H1 (cell line): Measurements from ENCODE around the gene CCIN. TPM values are rescaled to one million over a fixed set of nuclear protein-coding genes. Genes with fewer than 3 reads are reported as not detected.

Experiments used
- CTCF ChIA-PET: fragments of 300-600 bp; sonication (Branson Sonifier 250); formaldehyde crosslinking; loops from one replicate; lab custom pipeline; 2021; ENCODE audit not compliant: partially characterized antibody; lab: Charles Lee
- POLR2A ChIA-PET: fragments of 300-600 bp; sonication (Branson Sonifier 250); formaldehyde crosslinking; loops from one replicate; lab custom pipeline; 2021; ENCODE audit warnings: inconsistent platforms; ENCODE audit not compliant: partially characterized antibody; lab: Charles Lee
- DNase-seq, 2 experiments: peaks; one replicate each; pipeline versions ENCODE4 v3.0.0 to v3.0.0-alpha.2; 2010 to 2022; ENCODE audit warnings: low spot score in 2 of 2, low read depth in 1 of 2, mixed read lengths in 1 of 2
- FAIRE-seq: peaks from 2 replicates; lab custom pipeline; 2011; peaks lifted over from hg19 to GRCh38; lab: Jason Lieb, UNC
- H2AFZ ChIP-seq: 2 replicates; pipeline ENCODE4 v1.8.1; 2012; ENCODE audit warnings: low read length, inconsistent platforms
- H2AK5ac ChIP-seq: 2 replicates; pipeline ENCODE4 v1.6.1; 2013; ENCODE audit warnings: low read depth, low read length
- H2BK120ac ChIP-seq: replicated peaks from 2 replicates; pipeline ENCODE3; 2013; ENCODE audit warnings: low read depth, low read length, inconsistent platforms
- H2BK12ac ChIP-seq: 2 replicates; pipeline ENCODE4 v1.6.1; 2013; ENCODE audit warnings: low read depth, low read length
- H2BK15ac ChIP-seq: 2 replicates; pipeline ENCODE4 v1.6.1; 2013; ENCODE audit warnings: low read length
- H2BK20ac ChIP-seq: 2 replicates; pipeline ENCODE4 v1.6.1; 2013; ENCODE audit warnings: low read length
- H2BK5ac ChIP-seq: 2 replicates; pipeline ENCODE4 v1.6.1; 2013; ENCODE audit warnings: low read depth, low read length
- H3K14ac ChIP-seq: 2 replicates; pipeline ENCODE4 v1.6.1; 2013; ENCODE audit warnings: inconsistent platforms; ENCODE audit not compliant: insufficient read length
- H3K18ac ChIP-seq: 2 replicates; pipeline ENCODE4 v1.6.1; 2013; ENCODE audit warnings: low read length; ENCODE audit errors: extremely low read depth
- H3K23ac ChIP-seq: 2 replicates; pipeline ENCODE4 v1.6.1; 2013; ENCODE audit warnings: inconsistent platforms; ENCODE audit not compliant: insufficient read length
- H3K23me2 ChIP-seq: 2 replicates; pipeline ENCODE4 v1.6.1; 2013; ENCODE audit warnings: low read depth, low read length
- H3K27ac ChIP-seq: 2 replicates; pipeline ENCODE4 v1.6.1; 2011; ENCODE audit warnings: low read depth, low read length, inconsistent platforms
- H3K27me3 ChIP-seq, 4 experiments: replicated peaks in 1 of 4; 1 replicate in 1 of 4; 2 replicates in 3 of 4; pipeline versions ENCODE4 v1.6.1 to v1.8.1; 2011 to 2013; ENCODE audit warnings: low read length in 3 of 4, mild to moderate bottlenecking in 3 of 4, inconsistent platforms in 2 of 4, mixed read lengths in 2 of 4, moderate library complexity in 1 of 4; ENCODE audit not compliant: control insufficient read depth in 3 of 4, insufficient read depth in 3 of 4; ENCODE audit errors: extremely low read depth in 1 of 4
- H3K36me3 ChIP-seq, 4 experiments: 2 replicates each; pipeline versions ENCODE4 v1.6.1 to v1.8.1; 2011 to 2013; ENCODE audit warnings: mild to moderate bottlenecking in 4 of 4, low read length in 3 of 4, moderate library complexity in 2 of 4, control low read depth in 1 of 4, inconsistent platforms in 1 of 4; ENCODE audit not compliant: insufficient read depth in 4 of 4, control insufficient read depth in 2 of 4
- H3K4ac ChIP-seq: replicated peaks from 2 replicates; pipeline ENCODE3; 2013; ENCODE audit warnings: low read length, low read depth, mixed read lengths, inconsistent platforms; ENCODE audit not compliant: insufficient read length
- H3K4me1 ChIP-seq, 4 experiments: replicated peaks in 1 of 4; 1 replicate in 1 of 4; 2 replicates in 3 of 4; pipeline versions ENCODE4 v1.6.1 to v1.8.1; 2011 to 2013; ENCODE audit warnings: low read length in 3 of 4, inconsistent platforms in 2 of 4, mixed read lengths in 1 of 4; ENCODE audit not compliant: insufficient read depth in 4 of 4, control insufficient read depth in 3 of 4
- H3K4me2 ChIP-seq, 2 experiments: 2 replicates each; pipeline versions ENCODE4 v1.6.1 to v1.8.1; 2011 to 2013; ENCODE audit warnings: low read depth in 2 of 2, low read length in 2 of 2, control low read depth in 1 of 2, inconsistent platforms in 1 of 2, mild to moderate bottlenecking in 1 of 2; ENCODE audit not compliant: insufficient read depth in 1 of 2
- H3K4me3 ChIP-seq, 4 experiments: fragments of 200-600, 300-600 bp in 1 of 4; sonication (generic), shearing (Covaris generic), sonication (Bioruptor Twin) in 1 of 4; 2 replicates each; pipeline versions ENCODE4 v1.5.1 to v1.8.1; 2011 to 2016; ENCODE audit warnings: low read length in 4 of 4, low read depth in 3 of 4, control low read depth in 2 of 4, inconsistent platforms in 2 of 4, mild to moderate bottlenecking in 2 of 4, mixed read lengths in 1 of 4, moderate library complexity in 1 of 4; ENCODE audit not compliant: insufficient read depth in 2 of 4; ENCODE audit errors: extremely low read depth in 1 of 4
- H3K56ac ChIP-seq: replicated peaks from 2 replicates; pipeline ENCODE3; 2013; ENCODE audit warnings: low read depth, mild to moderate bottlenecking, mixed read lengths, low read length, inconsistent platforms; ENCODE audit not compliant: insufficient read length
- H3K79me1 ChIP-seq: 2 replicates; pipeline ENCODE4 v1.6.1; 2013; ENCODE audit warnings: low read depth, low read length, control low read depth
- H3K79me2 ChIP-seq, 2 experiments: 2 replicates each; pipeline versions ENCODE4 v1.6.1 to v1.8.1; 2012 to 2013; ENCODE audit warnings: low read length in 2 of 2, mild to moderate bottlenecking in 2 of 2, inconsistent platforms in 1 of 2; ENCODE audit not compliant: insufficient read depth in 2 of 2, control insufficient read depth in 1 of 2
- H3K9ac ChIP-seq, 4 experiments: replicated peaks in 1 of 4; 1 replicate in 1 of 4; 2 replicates in 3 of 4; pipeline versions ENCODE4 v1.6.1 to v1.8.1; 2011 to 2013; ENCODE audit warnings: low read depth in 3 of 4, low read length in 3 of 4, control low read depth in 2 of 4, mild to moderate bottlenecking in 2 of 4, moderate library complexity in 2 of 4, inconsistent platforms in 1 of 4; ENCODE audit errors: extremely low read depth in 1 of 4
- H3K9me3 ChIP-seq, 2 experiments: 2 replicates each; pipeline versions ENCODE4 v1.6.1 to v1.8.1; 2012 to 2013; ENCODE audit warnings: mild to moderate bottlenecking in 2 of 2, moderate library complexity in 2 of 2, control low read depth in 1 of 2, inconsistent platforms in 1 of 2, low read depth in 1 of 2, low read length in 1 of 2, mixed read lengths in 1 of 2; ENCODE audit not compliant: insufficient read depth in 2 of 2
- H4K20me1 ChIP-seq, 2 experiments: replicated peaks in 1 of 2; 2 replicates each; pipeline versions ENCODE3 to v1.8.1; 2011 to 2013; ENCODE audit warnings: inconsistent platforms in 2 of 2, low read length in 2 of 2, mild to moderate bottlenecking in 1 of 2; ENCODE audit not compliant: insufficient read depth in 2 of 2, control insufficient read depth in 1 of 2
- H4K5ac ChIP-seq: 2 replicates; pipeline ENCODE4 v1.6.1; 2013; ENCODE audit warnings: low read length, low read depth, mixed read lengths, inconsistent platforms; ENCODE audit not compliant: insufficient read length
- H4K8ac ChIP-seq: 2 replicates; pipeline ENCODE4 v1.8.0; 2013; ENCODE audit warnings: mild to moderate bottlenecking, moderate library complexity, low read length, inconsistent platforms; ENCODE audit not compliant: insufficient read depth; ENCODE audit errors: extremely low read depth
- H4K91ac ChIP-seq: replicated peaks from 2 replicates; pipeline ENCODE3; 2013; ENCODE audit warnings: low read length, mixed read lengths, inconsistent platforms; ENCODE audit not compliant: insufficient read length
- BACH1 ChIP-seq: IDR thresholded peaks from 2 replicates; pipeline ENCODE4 v1.6.1; 2012; ENCODE audit warnings: low read length, improper control_type of control experiment
- BRCA1 ChIP-seq: IDR thresholded peaks from 2 replicates; pipeline ENCODE4 v1.6.1; 2012; ENCODE audit warnings: low read depth, low read length, improper control_type of control experiment
- CHD1 ChIP-seq: IDR thresholded peaks from 2 replicates; pipeline ENCODE4 v1.6.1; 2012; ENCODE audit warnings: low read depth, low read length, improper control_type of control experiment
- CHD2 ChIP-seq: IDR thresholded peaks from 2 replicates; pipeline ENCODE4 v1.6.1; 2012; ENCODE audit warnings: low read length, improper control_type of control experiment
- EGR1 ChIP-seq: IDR thresholded peaks from 2 replicates; pipeline ENCODE4 v1.6.1; 2011; ENCODE audit warnings: low read depth, low read length, borderline replicate concordance
- FOSL1 ChIP-seq: IDR thresholded peaks from 2 replicates; pipeline ENCODE4 v1.6.1; 2011; ENCODE audit warnings: mild to moderate bottlenecking, low read depth, low read length, moderate library complexity; ENCODE audit not compliant: insufficient read depth
- GABPA ChIP-seq: IDR thresholded peaks from 2 replicates; pipeline ENCODE4 v1.6.1; 2011; ENCODE audit warnings: mild to moderate bottlenecking, low read length, moderate library complexity, borderline replicate concordance; ENCODE audit not compliant: insufficient read depth
- MAFK ChIP-seq: IDR thresholded peaks from 2 replicates; pipeline ENCODE4 v1.6.1; 2012; ENCODE audit warnings: low read depth, mild to moderate bottlenecking, improper control_type of control experiment, low read length
- POU5F1 ChIP-seq: IDR thresholded peaks from 2 replicates; pipeline ENCODE4 v1.6.1; 2011; ENCODE audit warnings: low read depth, mild to moderate bottlenecking, low read length, moderate library complexity
- RNF2 ChIP-seq: fragments of 200-900, 300-1000 bp; sonication (generic); IDR thresholded peaks from 2 replicates; pipeline ENCODE4 v1.7.1; 2016; ENCODE audit warnings: borderline replicate concordance, low read depth, mild to moderate bottlenecking, antibody characterized with exemption, low read length; ENCODE audit not compliant: poor library complexity, severe bottlenecking; ENCODE audit errors: missing control alignments
- SP1 ChIP-seq: IDR thresholded peaks from 2 replicates; pipeline ENCODE4 v1.6.1; 2011; ENCODE audit warnings: low read depth, low read length
- TAF1 ChIP-seq: IDR thresholded peaks from 2 replicates; pipeline ENCODE4 v1.6.1; 2011; ENCODE audit warnings: mild to moderate bottlenecking, low read depth, low read length
- TBP ChIP-seq: IDR thresholded peaks from 2 replicates; pipeline ENCODE4 v1.6.1; 2011; ENCODE audit warnings: low read depth, low read length, improper control_type of control experiment
- TEAD4 ChIP-seq: IDR thresholded peaks from 2 replicates; pipeline ENCODE4 v1.6.1; 2012; ENCODE audit warnings: low read depth, low read length, inconsistent platforms, mixed read lengths
- WGBS, 2 experiments: shearing (Covaris generic) in 1 of 2; methylation state at CpG; one replicate each; pipeline versions ENCODE4 v1.1.6 to v1.1.7; 2013 to 2015; ENCODE audit warnings: low lambda C conversion rate in 2 of 2, mixed read lengths in 2 of 2, inconsistent platforms in 1 of 2, low coverage in 1 of 2, missing lambda C conversion rate in 1 of 2; ENCODE audit not compliant: insufficient replicate concordance in 2 of 2, insufficient coverage in 1 of 2, insufficient read length in 1 of 2; ENCODE audit errors: extremely low coverage in 1 of 2, missing lambda C conversion rate in 1 of 2; 5-methylcytosine and 5-hydroxymethylcytosine counted together
- polyA plus RNA-seq, 7 experiments: library from polyadenylated mRNA; depleted of rRNA in 3 of 7; stranded (reverse) in 5 of 7; unstranded in 2 of 7; fragments of >200 nt in 5 of 7; fragments of 200-250 nt in 2 of 7; gene quantifications; 1 replicate in 5 of 7; 2 replicates in 1 of 7; 4 replicates in 1 of 7; pipeline versions ENCODE4 v1.2.1 to v1.2.3, GENCODE V29; 2011 to 2013; ENCODE audit warnings: missing spikeins in 2 of 7, mixed read lengths in 2 of 7
- total RNA-seq: library from RNA; stranded (reverse); fragmentation: NEBNext Ultra II Directional; extraction: Animal tissue kit (Norgen Biotek cat#: 25700); gene quantifications from 2 replicates; pipeline ENCODE4 v1.2.1, GENCODE V29; 2021

Gene CCIN
- total and polyA plus RNA-seq, 2 of the 8 experiments (the other 6 are each of a cell fraction or from before 2014, with no cell fraction given): 0.19 to 0.21 TPM

- Histone ChIP-seq H2BK15ac (no peak overlapping the region), H2AK5ac (no peak overlapping the region), H2BK5ac (no peak overlapping the region), H2BK120ac (no peak overlapping the region), H3K56ac (no peak overlapping the region), H3K27me3 (no peaks in the 10 kb centered on the region), H3K9me3 (0 out of 4 replicates have a peak, but pooled peaks cover 0 to 4% of the 10 kb centered on the region in 2 experiments), H3K79me2 (no peaks in the 10 kb centered on the region), H3K79me1 (no peaks in the 10 kb centered on the region), H3K4me2 (no peak overlapping the region), H3K4ac (no peak overlapping the region), H4K91ac (no peak overlapping the region)
- DNase-seq (no peak), FAIRE-seq (no peak)
- CTCF ChIA-PET: interaction anchor here (3.5 kb wide), 1 partner anchor 13 kb away, joined by 9 read pairs; the partner anchor contains the start of gene CLTA
- TF ChIP-seq TEAD4 (no peak), POU5F1 (no peak), CHD1 (no peak), MAFK (no peak), SP1 (no peak), TAF1 (no peak), CHD2 (no peak), TBP (no peak), BRCA1 (no peak), GABPA (no peak), EGR1 (no peak), FOSL1 (no peak), BACH1 (no peak), RNF2 (no peak)
- TF ChIP-seq, all 59 proteins: peak for 0
- Histone ChIP-seq H2BK20ac (no peak overlapping the region), H3K9ac (no peak overlapping the region), H3K27ac (no peak overlapping the region), H4K8ac (no peak overlapping the region), H3K23me2 (no peaks in the 10 kb centered on the region), H3K18ac (no peak overlapping the region), H3K4me3 (no peak overlapping the region), H2BK12ac (no peak overlapping the region), H3K4me1 (no peaks in the 10 kb centered on the region), H2AFZ (no peak overlapping the region), H3K23ac (no peak overlapping the region), H3K36me3 (no peaks in the 10 kb centered on the region), H4K20me1 (no peaks in the 10 kb centered on the region), H3K14ac (no peak overlapping the region), H4K5ac (no peak overlapping the region)
- 97% methylated on average over 4 of the region's 4 CpGs; no CpG with 5 or more reads in 1 of the 2 experiments for WGBS, 2 experiments
- POLR2A ChIA-PET: interaction anchor here (1.0 kb wide), 1 partner anchor 9 kb away, joined by 3 read pairs; the partner anchor contains the start of gene CCIN
Measured at GRCh38 chr9:36177571-36177970, 8.4 kb downstream of the CCIN start.
